ENCODE data around the gene SLC16A8. TPM values are rescaled to one million over a fixed set of nuclear protein-coding genes. Genes with fewer than 3 reads are reported as not detected.

SLC16A8 gene
- total and polyA plus RNA-seq, 9 of the 15 experiments (the other 6 are each of a cell fraction or from before 2014, with no cell fraction given), result not detected

GRCh38 chr22:38030311-38031133 lies 53.5 kb downstream of the SLC16A8 start (continued):
- no peak for TF ChIP-seq ZNF518B (CRISPR knock-in tag; IDR thresholded peaks at IDR 0.05)

- Histone ChIP-seq H3K9me1 (ENCODE audit: control insufficient read depth, insufficient read depth, low read length) (no peaks in the 10 kb centered on the region), H3K4me2 (ENCODE audit: insufficient read depth, low read length) (no peak overlapping the region), H3K36me3 (ENCODE audit: control insufficient read depth, insufficient read depth, low read length) (no peaks in the 10 kb centered on the region), H3K9ac (ENCODE audit: insufficient read depth in 1 of 2, low read depth in 2 of 2, low read length in 2 of 2) (no peak overlapping the region; a peak in 1 of 4 replicates), H3K79me2 (ENCODE audit: control insufficient read depth, insufficient read depth, low read length) (no peaks in the 10 kb centered on the region), H3K4me3 (no peak overlapping the region), H3K9me3 (replicated peaks; ENCODE audit: control insufficient read depth, insufficient read depth, low read depth, low read length) (no peaks in the 10 kb centered on the region), H3K4me1 (replicated peaks in 1 of 2; ENCODE audit: control insufficient read depth in 2 of 2, insufficient read depth in 2 of 2, low read length in 2 of 2) (peaks cover 31 to 40% of the 10 kb centered on the region in 2 experiments), H3K27ac (ENCODE audit: extremely low read depth, low read depth, low read length) (no peak overlapping the region), H2AFZ (ENCODE audit: low read depth, low read length) (no peak overlapping the region), H4K20me1 (replicated peaks; ENCODE audit: control insufficient read depth, insufficient read depth, low read length) (no peaks in the 10 kb centered on the region), H3K27me3 (ENCODE audit: control insufficient read depth in 2 of 2, insufficient read depth in 2 of 2, low read length in 2 of 2) (no peaks in the 10 kb centered on the region; a peak in 1 of 5 replicates)
- ATAC-seq, result no peak
- no peak for FAIRE-seq
- ChIA-PET CTCF (ENCODE audit: low intra/inter-chr PET ratio) (no interaction called here), POLR2A (interaction anchor here (0.5 to 0.6 kb wide), 2 partner anchors 114 to 459 kb away, joined by 3 read pairs; no protein-coding TSS in a partner anchor)
- TF ChIP-seq ZNF639 (CRISPR knock-in tag; conservative IDR thresholded peaks at IDR 0.05 in 1 of 2, IDR thresholded peaks at IDR 0.05 in 1 of 2) (no peak), SMARCB1 (IDR thresholded peaks at IDR 0.05; ENCODE audit: insufficient read length, low read depth) (no peak), PTRF (tag; IDR thresholded peaks at IDR 0.05) (no peak), VEZF1 (CRISPR knock-in tag; IDR thresholded peaks at IDR 0.05) (no peak), ZNF696 (CRISPR knock-in tag; conservative IDR thresholded peaks at IDR 0.05) (no peak), GTF2B (IDR thresholded peaks at IDR 0.05; ENCODE audit: extremely low read depth, insufficient read length) (no peak)
- in situ Hi-C loops (cut with MboI) (no loop called here), intact Hi-C loops (cut with micrococcal nuclease) (loop anchor here (10.0 kb wide), 1 partner anchor 75 kb away; the partner anchor contains the start of genes C22orf23 and POLR2F)
- no TSS peak for BruUV-seq (replicated peaks)
- DNase-seq (ENCODE audit: extremely low read depth in 1 of 4, low spot score in 3 of 4), result no peak
- WGBS (ENCODE audit: insufficient coverage, low coverage, missing lambda C conversion rate), result 20% methylated on average over 5 of the region's 5 CpGs
Observed at GRCh38 chr22:38029901-38030300, 54.1 kb downstream of the SLC16A8 start.
